GM21825 (cell line): ENCODE measurements around the gene RNF125.
"Not testable (repeated sequence)": the region's sequence is repeated elsewhere in the genome, so short reads cannot be mapped to it uniquely, and the experiment has no call there.

Experiments
- ATAC-seq: cut with Tn5 transposase; IDR thresholded peaks from one replicate; pipeline ENCODE4 v1.9.1; 2021; ENCODE audit warnings: mild to moderate bottlenecking, moderate library complexity; ENCODE audit not compliant: unreplicated experiment

The RNF125 gene

GRCh38 chr18:32018331-32019250, at the start of gene RNF125:
RNF125 (plus strand) TSS chr18:32018825; CDS start chr18:32018864, 39 bp downstream.
- peak; percentile 84 for ATAC-seq

GRCh38 chr18:31970617-31971016, 48.0 kb upstream of the RNF125 start:
- no peak for ATAC-seq

- no peak for ATAC-seq
Measured at GRCh38 chr18:31973929-31974546, 44.6 kb upstream of the RNF125 start.

GRCh38 chr18:31976242-31976641, 42.4 kb upstream of the RNF125 start:
- no peak for ATAC-seq

GRCh38 chr18:31977270-31977872, 41.3 kb upstream of the RNF125 start:
- no peak for ATAC-seq

- no peak for ATAC-seq
Measured at GRCh38 chr18:31978616-31979015, 40.0 kb upstream of the RNF125 start.

GRCh38 chr18:31979714-31980113, 38.9 kb upstream of the RNF125 start:
- no peak for ATAC-seq

- ATAC-seq: no peak
Measured at GRCh38 chr18:31980863-31981262, 37.8 kb upstream of the RNF125 start.

- ATAC-seq: no peak
Measured at GRCh38 chr18:31983020-31983419, 35.6 kb upstream of the RNF125 start.

GRCh38 chr18:31983976-31984375, 34.6 kb upstream of the RNF125 start:
- ATAC-seq: no peak

- ATAC-seq: peak; percentile 100
Measured at GRCh38 chr18:31990823-31991222, 27.8 kb upstream of the RNF125 start.

GRCh38 chr18:31996007-31996406, 22.6 kb upstream of the RNF125 start:
- no peak for ATAC-seq

- no peak for ATAC-seq
Measured at GRCh38 chr18:31998880-31999412, 19.7 kb upstream of the RNF125 start.

GRCh38 chr18:32001141-32001540, 17.5 kb upstream of the RNF125 start:
- ATAC-seq: not testable (repeated sequence)

GRCh38 chr18:32003822-32004221, 14.8 kb upstream of the RNF125 start:
- ATAC-seq: not testable (repeated sequence)

- ATAC-seq: no peak
Measured at GRCh38 chr18:32010124-32010721, 8.4 kb upstream of the RNF125 start.

- no peak for ATAC-seq
Measured at GRCh38 chr18:32011193-32011592, 7.4 kb upstream of the RNF125 start.

- ATAC-seq: no peak
Measured at GRCh38 chr18:32019251-32019948, 775 bp downstream of the RNF125 start.

- not testable (repeated sequence) for ATAC-seq
Measured at GRCh38 chr18:32019949-32020625, 1.5 kb downstream of the RNF125 start.
